H9 (cell line): ENCODE results near the gene PSMD8. TPM values are rescaled to one million over a fixed set of nuclear protein-coding genes. Genes with fewer than 3 reads are reported as not detected.

ENCODE experiments used
- DNase-seq: peaks from one replicate; pipeline ENCODE4 v3.0.0-alpha.2; 2017
- H2AFZ ChIP-seq: one replicate; pipeline ENCODE4 v1.6.1; 2013; ENCODE audit warnings: mild to moderate bottlenecking, low read length, control low read depth, moderate library complexity
- H2AK5ac ChIP-seq: 2 replicates; pipeline ENCODE4 v1.6.1; 2013; ENCODE audit warnings: low read length, control low read depth, mixed read lengths; ENCODE audit not compliant: insufficient read length
- H2BK120ac ChIP-seq: one replicate; pipeline ENCODE4 v1.6.1; 2013; ENCODE audit warnings: low read depth, mild to moderate bottlenecking, low read length, control low read depth, inconsistent platforms; ENCODE audit not compliant: poor library complexity, severe bottlenecking
- H2BK12ac ChIP-seq: 2 replicates; pipeline ENCODE4 v1.6.1; 2013; ENCODE audit warnings: low read length, control low read depth, mixed read lengths, low read depth; ENCODE audit not compliant: insufficient read length
- H2BK15ac ChIP-seq: 2 replicates; pipeline ENCODE4 v1.6.1; 2013; ENCODE audit warnings: low read depth, low read length, control low read depth
- H2BK20ac ChIP-seq: one replicate; pipeline ENCODE4 v1.6.1; 2013; ENCODE audit warnings: low read depth, mild to moderate bottlenecking, low read length, control low read depth, inconsistent platforms; ENCODE audit not compliant: poor library complexity, severe bottlenecking
- H2BK5ac ChIP-seq: 2 replicates; pipeline ENCODE4 v1.6.1; 2013; ENCODE audit warnings: low read length, control low read depth, mixed read lengths; ENCODE audit not compliant: insufficient read length
- H3K14ac ChIP-seq: 2 replicates; pipeline ENCODE4 v1.6.1; 2013; ENCODE audit warnings: low read length, control low read depth; ENCODE audit not compliant: insufficient read depth
- H3K18ac ChIP-seq: 2 replicates; pipeline ENCODE4 v1.6.1; 2013; ENCODE audit warnings: low read depth, mild to moderate bottlenecking, mixed read lengths, low read length, control low read depth; ENCODE audit not compliant: insufficient read length
- H3K23ac ChIP-seq: 2 replicates; pipeline ENCODE4 v1.6.1; 2013; ENCODE audit warnings: low read length, control low read depth, mixed read lengths, low read depth; ENCODE audit not compliant: insufficient read length
- H3K23me2 ChIP-seq: 2 replicates; pipeline ENCODE4 v1.6.1; 2013; ENCODE audit warnings: low read depth, mild to moderate bottlenecking, mixed read lengths, low read length, control low read depth; ENCODE audit not compliant: insufficient read length, poor library complexity, severe bottlenecking
- H3K27ac ChIP-seq: 2 replicates; pipeline ENCODE4 v1.5.1; 2013; ENCODE audit warnings: low read length, control low read depth, mixed read lengths, low read depth; ENCODE audit not compliant: insufficient read length
- H3K27me3 ChIP-seq: 2 replicates; pipeline ENCODE4 v1.6.1; 2013; ENCODE audit warnings: low read length, control low read depth, inconsistent platforms; ENCODE audit not compliant: insufficient read depth
- H3K4ac ChIP-seq: 2 replicates; pipeline ENCODE4 v1.6.1; 2013; ENCODE audit warnings: low read depth, mild to moderate bottlenecking, control low read depth, inconsistent platforms, low read length, moderate library complexity
- H3K4me1 ChIP-seq: 2 replicates; pipeline ENCODE4 v1.6.1; 2013; ENCODE audit warnings: low read length, control low read depth, inconsistent platforms; ENCODE audit not compliant: insufficient read depth
- H3K4me2 ChIP-seq: 2 replicates; pipeline ENCODE4 v1.6.1; 2013; ENCODE audit warnings: low read length, control low read depth, mixed read lengths; ENCODE audit not compliant: insufficient read length, insufficient read depth
- H3K56ac ChIP-seq: 2 replicates; pipeline ENCODE4 v1.6.1; 2013; ENCODE audit warnings: low read depth, mild to moderate bottlenecking, mixed read lengths, low read length, control low read depth; ENCODE audit not compliant: insufficient read length
- H3K79me1 ChIP-seq: 2 replicates; pipeline ENCODE4 v1.6.1; 2013; ENCODE audit warnings: low read depth, mild to moderate bottlenecking, moderate library complexity, low read length, control low read depth, inconsistent platforms; ENCODE audit not compliant: insufficient read depth, poor library complexity, severe bottlenecking
- H3K79me2 ChIP-seq: 2 replicates; pipeline ENCODE4 v1.6.1; 2013; ENCODE audit warnings: low read length, control low read depth, inconsistent platforms; ENCODE audit not compliant: insufficient read depth
- H3K9ac ChIP-seq: 2 replicates; pipeline ENCODE4 v1.6.1; 2013; ENCODE audit warnings: low read length, control low read depth, mixed read lengths; ENCODE audit not compliant: insufficient read length; ENCODE audit errors: extremely low read depth
- H3K9me3 ChIP-seq: one replicate; pipeline ENCODE4 v1.6.1; 2013; ENCODE audit warnings: low read depth, low read length, inconsistent platforms; ENCODE audit not compliant: control insufficient read depth
- H3T11ph ChIP-seq: one replicate; pipeline ENCODE4 v1.6.1; 2013; ENCODE audit warnings: mild to moderate bottlenecking, low read length, control low read depth, inconsistent platforms
- H4K20me1 ChIP-seq: one replicate; pipeline ENCODE4 v1.6.1; 2013; ENCODE audit not compliant: control insufficient read depth, insufficient read length, insufficient read depth
- H4K5ac ChIP-seq: 2 replicates; pipeline ENCODE4 v1.6.1; 2013; ENCODE audit warnings: low read depth, mild to moderate bottlenecking, mixed read lengths, low read length, control low read depth; ENCODE audit not compliant: insufficient read length
- H4K8ac ChIP-seq: replicated peaks from 2 replicates; pipeline ENCODE4 v1.6.1; 2013; ENCODE audit warnings: low read length, control low read depth, mixed read lengths, low read depth; ENCODE audit not compliant: insufficient read length
- H4K91ac ChIP-seq: 2 replicates; pipeline ENCODE4 v1.6.1; 2013; ENCODE audit warnings: low read depth, mild to moderate bottlenecking, moderate library complexity, mixed read lengths, low read length, control low read depth; ENCODE audit not compliant: insufficient read length
- H3K27ac Mint-ChIP-seq, 3 experiments: 2 replicates in 2 of 3; 3 replicates in 1 of 3; pipeline ENCODE4 v1.8.0; 2020 to 2021; ENCODE audit warnings: mixed read lengths in 3 of 3, mild to moderate bottlenecking in 1 of 3, moderate library complexity in 1 of 3
- H3K27me3 Mint-ChIP-seq: 2 replicates; pipeline ENCODE4 v1.8.0; 2021; ENCODE audit warnings: low read depth, mild to moderate bottlenecking, moderate library complexity, mixed read lengths
- H3K36me3 Mint-ChIP-seq, 3 experiments: 2 replicates in 2 of 3; 3 replicates in 1 of 3; pipeline ENCODE4 v1.8.0; 2020 to 2021; ENCODE audit warnings: low read depth in 3 of 3, mixed read lengths in 3 of 3; ENCODE audit not compliant: insufficient read depth in 1 of 3
- H3K4me1 Mint-ChIP-seq, 2 experiments: 2 replicates each; pipeline ENCODE4 v1.8.0; 2020; ENCODE audit warnings: mixed read lengths in 2 of 2
- H3K4me3 Mint-ChIP-seq, 2 experiments: 2 replicates in 1 of 2; 3 replicates in 1 of 2; pipeline ENCODE4 v1.8.0; 2020 to 2021; ENCODE audit warnings: mild to moderate bottlenecking in 2 of 2, mixed read lengths in 2 of 2, moderate library complexity in 1 of 2
- H3K9me3 Mint-ChIP-seq, 2 experiments: 2 replicates in 1 of 2; 3 replicates in 1 of 2; pipeline ENCODE4 v1.8.0; 2020; ENCODE audit warnings: mild to moderate bottlenecking in 2 of 2, mixed read lengths in 2 of 2, moderate library complexity in 1 of 2
- WGBS: extraction: QIAGEN DNeasy Blood & Tissue Kit; methylation state at CpG from one replicate; pipeline ENCODE4 v1.1.7; 2013; ENCODE audit warnings: missing lambda C conversion rate, low lambda C conversion rate, mixed read lengths; ENCODE audit not compliant: insufficient read length; ENCODE audit errors: extremely low coverage; 5-methylcytosine and 5-hydroxymethylcytosine counted together
- total RNA-seq: library from RNA; stranded (reverse); gene quantifications from 2 replicates; pipeline ENCODE4 v1.2.1, GENCODE V29; 2021
- TF ChIP-seq, protein P1 (sequence below): fragments of 200-600 bp; sonication (generic); conservative IDR thresholded peaks from 3 replicates; pipeline ENCODE4 v1.8.0; 2021; ENCODE audit warnings: antibody characterized with exemption, mild to moderate bottlenecking

The PSMD8 gene
- total RNA-seq, 1 experiment from 2014 or later: 189 TPM

DNA sequence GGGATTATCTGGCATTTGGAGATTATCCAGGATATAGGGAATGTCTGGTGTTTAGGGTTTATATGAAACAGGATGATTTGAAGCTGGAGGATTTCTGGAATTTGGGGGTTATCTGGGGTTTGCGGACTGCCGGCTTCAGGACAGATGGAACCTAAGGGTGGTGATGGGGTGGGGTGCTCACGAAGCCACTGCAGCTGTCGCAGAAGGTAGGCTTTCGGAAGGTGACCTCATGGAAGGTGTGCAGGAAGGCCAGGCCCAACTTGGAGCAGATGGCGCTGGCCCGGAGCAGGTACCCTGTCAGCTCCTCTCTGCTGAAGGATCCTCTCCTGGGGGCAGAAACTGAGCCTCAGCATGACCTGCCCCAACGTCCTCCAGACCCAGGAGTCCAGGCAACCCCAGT lies 38.1 kb downstream of the PSMD8 start:
- peaks cover 3 to 5% (median 4%) of the 10 kb centered on the region in 3 experiments; a peak in 4 of 7 replicates for H3K36me3 Mint-ChIP-seq
- no peaks in the 10 kb centered on the region for H3K9me3 ChIP-seq
- H3T11ph ChIP-seq: no peak overlapping the region
- H2AK5ac ChIP-seq: no peak overlapping the region
- H4K5ac ChIP-seq: no peak overlapping the region
- no peak overlapping the region for H3K14ac ChIP-seq
- no peak overlapping the region for H2AFZ ChIP-seq
- H3K4me2 ChIP-seq: no peak overlapping the region
- H3K4me1 Mint-ChIP-seq: peaks cover 6 to 9% of the 10 kb centered on the region in 2 experiments
- WGBS: no CpG with 5 or more reads among the region's 8 CpGs
- DNase-seq: no peak
- H4K8ac ChIP-seq: no peak overlapping the region
- peaks cover 3% of the 10 kb centered on the region for H3K23me2 ChIP-seq
- no peak overlapping the region for H3K4ac ChIP-seq
- H2BK15ac ChIP-seq: no peak overlapping the region
- no peaks in the 10 kb centered on the region for H3K27me3 ChIP-seq
- no peak overlapping the region for H2BK20ac ChIP-seq
- TF ChIP-seq, protein P1, sequence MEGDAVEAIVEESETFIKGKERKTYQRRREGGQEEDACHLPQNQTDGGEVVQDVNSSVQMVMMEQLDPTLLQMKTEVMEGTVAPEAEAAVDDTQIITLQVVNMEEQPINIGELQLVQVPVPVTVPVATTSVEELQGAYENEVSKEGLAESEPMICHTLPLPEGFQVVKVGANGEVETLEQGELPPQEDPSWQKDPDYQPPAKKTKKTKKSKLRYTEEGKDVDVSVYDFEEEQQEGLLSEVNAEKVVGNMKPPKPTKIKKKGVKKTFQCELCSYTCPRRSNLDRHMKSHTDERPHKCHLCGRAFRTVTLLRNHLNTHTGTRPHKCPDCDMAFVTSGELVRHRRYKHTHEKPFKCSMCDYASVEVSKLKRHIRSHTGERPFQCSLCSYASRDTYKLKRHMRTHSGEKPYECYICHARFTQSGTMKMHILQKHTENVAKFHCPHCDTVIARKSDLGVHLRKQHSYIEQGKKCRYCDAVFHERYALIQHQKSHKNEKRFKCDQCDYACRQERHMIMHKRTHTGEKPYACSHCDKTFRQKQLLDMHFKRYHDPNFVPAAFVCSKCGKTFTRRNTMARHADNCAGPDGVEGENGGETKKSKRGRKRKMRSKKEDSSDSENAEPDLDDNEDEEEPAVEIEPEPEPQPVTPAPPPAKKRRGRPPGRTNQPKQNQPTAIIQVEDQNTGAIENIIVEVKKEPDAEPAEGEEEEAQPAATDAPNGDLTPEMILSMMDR: no peak
- H4K20me1 ChIP-seq: no peaks in the 10 kb centered on the region
- H2BK12ac ChIP-seq: no peak overlapping the region
- H3K56ac ChIP-seq: no peak overlapping the region
- no peaks in the 10 kb centered on the region for H3K79me2 ChIP-seq
- no peaks in the 10 kb centered on the region for H3K9me3 Mint-ChIP-seq
- H3K79me1 ChIP-seq: no peaks in the 10 kb centered on the region
- no peak overlapping the region for H2BK120ac ChIP-seq
- H4K91ac ChIP-seq: no peak overlapping the region
- no peak overlapping the region for H2BK5ac ChIP-seq
- no peak overlapping the region for H3K4me3 Mint-ChIP-seq
- no peak overlapping the region for H3K27ac Mint-ChIP-seq
- no peak overlapping the region for H3K18ac ChIP-seq
- H3K27ac ChIP-seq: no peak overlapping the region
- no peaks in the 10 kb centered on the region for H3K4me1 ChIP-seq
- H3K27me3 Mint-ChIP-seq: peaks cover 5% of the 10 kb centered on the region
- no peak overlapping the region for H3K9ac ChIP-seq
- no peak overlapping the region for H3K23ac ChIP-seq
